Uterus (tissue), 4 donors: ENCODE results near the gene TTLL12. TPM values are rescaled to one million over a fixed set of nuclear protein-coding genes. Genes with fewer than 3 reads are reported as not detected.

ENCODE experiments used
- DNase-seq, 2 donors: peaks; one replicate each; pipeline ENCODE4 v3.0.0-alpha.2; 2019 to 2020
- H3K27ac ChIP-seq, 2 donors: fragments of 200-600 bp; sonication (generic); 1 replicate in 1 of 2; 2 replicates in 1 of 2; pipeline ENCODE4 v1.5.1; 2016 to 2018
- H3K27me3 ChIP-seq, 2 donors: fragments of 200-600 bp; sonication (generic); one replicate each; pipeline ENCODE4 v1.5.1; 2018 to 2019; ENCODE audit warnings: control low read depth in 1 of 2
- H3K36me3 ChIP-seq, 2 donors: fragments of 200-600 bp; sonication (generic); one replicate each; pipeline ENCODE4 v1.5.1; 2019; ENCODE audit warnings: control low read depth in 1 of 2
- H3K4me1 ChIP-seq, 2 donors: fragments of 200-600 bp; sonication (generic); one replicate each; pipeline ENCODE4 v1.5.1; 2018 to 2019; ENCODE audit warnings: control low read depth in 1 of 2
- H3K4me3 ChIP-seq, 2 donors: fragments of 200-600 bp; sonication (generic); 1 replicate in 1 of 2; 2 replicates in 1 of 2; pipeline ENCODE4 v1.5.1; 2018 to 2019; ENCODE audit warnings: mild to moderate bottlenecking in 1 of 2
- H3K9me3 ChIP-seq, 2 donors: fragments of 200-600 bp; sonication (generic); one replicate each; pipeline ENCODE4 v1.5.1; 2019; ENCODE audit warnings: control low read depth in 1 of 2
- CTCF ChIP-seq, 4 experiments: fragments of 200-600 bp in 2 of 4; fragments of 450-650 bp in 2 of 4; sonication (generic) in 2 of 4; IDR thresholded peaks; one replicate each; pipeline ENCODE4 v1.5.1; 2016 to 2019; ENCODE audit warnings: antibody characterized with exemption in 4 of 4, mild to moderate bottlenecking in 2 of 4, moderate library complexity in 1 of 4
- POLR2A ChIP-seq, 2 donors: fragments of 450-650 bp; IDR thresholded peaks; one replicate each; pipeline ENCODE4 v1.6.1; 2016; ENCODE audit warnings: antibody characterized with exemption in 2 of 2, mild to moderate bottlenecking in 1 of 2, moderate library complexity in 1 of 2
- intact Hi-C: fragments of 100-400 bp; cut with DNase I; formaldehyde crosslinking; loops from one replicate; pipeline ENCODE4 v1.15.1; 2023; ENCODE audit warnings: low total_unique reads
- total RNA-seq, 4 donors: library from RNA; depleted of rRNA in 3 of 4; stranded (reverse); fragments of >200 nt in 3 of 4; gene quantifications; one replicate each; pipeline versions ENCODE4 v1.1.0 to v1.2.4, GENCODE V29; 2014 to 2023
- donor health status: DM: yes; HTN: yes; CAD: no.

Gene TTLL12
- total RNA-seq, 4 donors from 2014 or later, result 6.7 to 29.7 (median 17.3) TPM

- Histone ChIP-seq H3K9me3 (no peaks in the 10 kb centered on the region), H3K27me3 (no peaks in the 10 kb centered on the region), H3K27ac (no peak overlapping the region), H3K4me1 (no peaks in the 10 kb centered on the region), H3K36me3 (no peaks in the 10 kb centered on the region), H3K4me3 (no peak overlapping the region)
- intact Hi-C loops, result no loop called here
- TF ChIP-seq POLR2A (IDR thresholded peaks at IDR 0.05) (no peak), CTCF (IDR thresholded peaks at IDR 0.05) (no peak)
- no peak for DNase-seq
Observed at GRCh38 chr22:43159484-43160178, 27.3 kb downstream of the TTLL12 start.

GRCh38 chr22:43158778-43159483 is 28.0 kb downstream of the TTLL12 start:
- Histone ChIP-seq H3K36me3 (no peaks in the 10 kb centered on the region), H3K27ac (no peak overlapping the region), H3K27me3 (no peaks in the 10 kb centered on the region), H3K9me3 (no peaks in the 10 kb centered on the region), H3K4me1 (no peaks in the 10 kb centered on the region), H3K4me3 (no peak overlapping the region)
- no peak for DNase-seq
- intact Hi-C loops, result no loop called here
- no peak for TF ChIP-seq CTCF (IDR thresholded peaks at IDR 0.05)
- no peak for TF ChIP-seq POLR2A (IDR thresholded peaks at IDR 0.05)

GRCh38 chr22:43157874-43158546 is 28.9 kb downstream of the TTLL12 start:
- Histone ChIP-seq H3K27me3 (no peaks in the 10 kb centered on the region), H3K4me1 (no peaks in the 10 kb centered on the region), H3K9me3 (no peaks in the 10 kb centered on the region), H3K4me3 (no peak overlapping the region), H3K27ac (no peak overlapping the region), H3K36me3 (no peaks in the 10 kb centered on the region)
- DNase-seq, result no peak
- TF ChIP-seq POLR2A (IDR thresholded peaks at IDR 0.05) (no peak), CTCF (IDR thresholded peaks at IDR 0.05) (no peak)
- intact Hi-C loops, result no loop called here

GRCh38 chr22:43156413-43156812 is 30.5 kb downstream of the TTLL12 start:
- Histone ChIP-seq H3K4me1 (peaks cover 0 to 8% of the 10 kb centered on the region in 2 donors), H3K9me3 (no peaks in the 10 kb centered on the region)
- intact Hi-C loops, result no loop called here

More at GRCh38 chr22:43156413-43156812, 30.5 kb downstream of the TTLL12 start:
- Histone ChIP-seq H3K27me3 (no peaks in the 10 kb centered on the region), H3K36me3 (no peaks in the 10 kb centered on the region), H3K4me3 (no peak overlapping the region), H3K27ac (no peak overlapping the region)
- no peak for TF ChIP-seq CTCF (IDR thresholded peaks at IDR 0.05)
- TF ChIP-seq POLR2A (IDR thresholded peaks at IDR 0.05), result no peak
- DNase-seq, result no peak
